Adipocyte (in vitro differentiated cells): ENCODE results near the gene OR5H6.
"Not testable (repeated sequence)": the region's sequence is repeated elsewhere in the genome, so short reads cannot be mapped to it uniquely, and the experiment has no call there.

ENCODE experiments used
- DNase-seq: peaks from one replicate; pipeline ENCODE4 v3.0.0-alpha.2; 2015; ENCODE audit warnings: low read depth
- H3K27me3 ChIP-seq: replicated peaks from 2 replicates; pipeline ENCODE4 v1.7.0; 2013; ENCODE audit warnings: mild to moderate bottlenecking, low read length, moderate library complexity; ENCODE audit not compliant: control insufficient read depth, insufficient read depth
- H3K36me3 ChIP-seq: 2 replicates; pipeline ENCODE4 v1.7.0; 2013; ENCODE audit warnings: low read length, mild to moderate bottlenecking, moderate library complexity; ENCODE audit not compliant: control insufficient read depth, insufficient read depth, severe bottlenecking
- H3K4me1 ChIP-seq: 2 replicates; pipeline ENCODE4 v1.7.0; 2013; ENCODE audit warnings: mild to moderate bottlenecking, low read length, moderate library complexity; ENCODE audit not compliant: control insufficient read depth, insufficient read depth
- H3K4me3 ChIP-seq: 2 replicates; pipeline ENCODE4 v1.7.0; 2013; ENCODE audit warnings: mild to moderate bottlenecking, low read length, moderate library complexity
- H3K9ac ChIP-seq: 2 replicates; pipeline ENCODE4 v1.7.0; 2013; ENCODE audit warnings: mild to moderate bottlenecking, low read length, moderate library complexity
- H3K9me3 ChIP-seq: 2 replicates; pipeline ENCODE4 v1.7.0; 2013; ENCODE audit warnings: mild to moderate bottlenecking, low read length, moderate library complexity; ENCODE audit not compliant: control insufficient read depth

OR5H6 gene

GRCh38 chr3:98263944-98264343 is at the start of gene OR5H6:
TSS of gene OR5H6 (plus strand) at chr3:98264244. CDS start at chr3:98264333, 89 bp downstream.
- H3K36me3 ChIP-seq, result no peaks in the 10 kb centered on the region
- no peak within 1 kb of the TSS for H3K9ac ChIP-seq
- DNase-seq, result no peak
- H3K4me1 ChIP-seq, result no peaks in the 10 kb centered on the region
- no peak within 1 kb of the TSS for H3K4me3 ChIP-seq
- H3K9me3 ChIP-seq, result peaks cover 4% of the 10 kb centered on the region
- no peaks in the 10 kb centered on the region for H3K27me3 ChIP-seq

DNA sequence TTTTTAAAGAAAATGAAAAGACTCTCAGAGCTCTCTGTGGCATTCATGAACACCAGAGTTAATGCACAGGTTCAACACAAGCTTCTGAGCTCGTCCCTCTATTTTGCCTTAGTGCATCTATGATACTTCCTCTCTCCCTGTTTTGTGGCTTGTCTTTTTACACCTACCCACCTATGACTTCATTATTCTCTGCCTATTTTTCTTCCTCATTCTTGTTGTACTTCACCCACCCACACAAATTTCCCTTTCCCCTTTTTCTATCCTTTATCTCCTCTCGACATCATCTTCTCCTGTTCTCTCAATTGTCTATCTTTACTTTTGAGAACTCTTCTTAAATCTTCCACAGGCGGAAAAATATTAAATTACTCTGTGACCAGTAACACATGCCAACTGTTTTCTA is 49.0 kb upstream of the OR5H6 start:
- no peaks in the 10 kb centered on the region for H3K9me3 ChIP-seq
- H3K4me3 ChIP-seq, result no peak overlapping the region
- no peaks in the 10 kb centered on the region for H3K36me3 ChIP-seq
- H3K4me1 ChIP-seq, result no peaks in the 10 kb centered on the region
- H3K9ac ChIP-seq, result no peak overlapping the region
- no peak for DNase-seq
- H3K27me3 ChIP-seq, result no peaks in the 10 kb centered on the region

- Histone ChIP-seq H3K4me3 (no peak overlapping the region), H3K9ac (no peak overlapping the region), H3K27me3 (no peaks in the 10 kb centered on the region), H3K4me1 (no peaks in the 10 kb centered on the region), H3K36me3 (no peaks in the 10 kb centered on the region), H3K9me3 (no peaks in the 10 kb centered on the region)
- DNase-seq, result no peak
Measured at GRCh38 chr3:98223907-98224672, 40.0 kb upstream of the OR5H6 start.

DNA sequence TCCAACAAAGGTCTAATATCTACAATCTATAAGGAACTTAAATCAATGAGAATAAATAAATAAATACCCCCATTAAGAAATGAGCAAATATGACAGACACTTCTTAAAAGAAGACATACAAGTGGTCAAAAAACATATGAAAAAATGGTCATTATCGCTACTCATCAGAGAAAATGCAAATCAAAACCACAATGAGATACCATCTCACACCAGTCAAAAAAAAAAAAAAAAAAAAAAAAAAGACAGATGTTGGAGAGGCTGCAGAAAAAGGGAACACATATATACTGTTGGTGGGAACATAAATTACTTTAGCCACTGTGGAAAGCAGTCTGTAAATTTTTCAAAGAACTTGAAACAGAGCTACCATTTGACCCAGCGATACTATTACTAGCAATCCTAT is 31.6 kb upstream of the OR5H6 start:
- H3K9me3 ChIP-seq, result no peaks in the 10 kb centered on the region
- DNase-seq, result no peak
- H3K4me1 ChIP-seq, result no peaks in the 10 kb centered on the region
- no peaks in the 10 kb centered on the region for H3K36me3 ChIP-seq
- H3K4me3 ChIP-seq, result no peak overlapping the region
- no peaks in the 10 kb centered on the region for H3K27me3 ChIP-seq
- no peak overlapping the region for H3K9ac ChIP-seq

DNA sequence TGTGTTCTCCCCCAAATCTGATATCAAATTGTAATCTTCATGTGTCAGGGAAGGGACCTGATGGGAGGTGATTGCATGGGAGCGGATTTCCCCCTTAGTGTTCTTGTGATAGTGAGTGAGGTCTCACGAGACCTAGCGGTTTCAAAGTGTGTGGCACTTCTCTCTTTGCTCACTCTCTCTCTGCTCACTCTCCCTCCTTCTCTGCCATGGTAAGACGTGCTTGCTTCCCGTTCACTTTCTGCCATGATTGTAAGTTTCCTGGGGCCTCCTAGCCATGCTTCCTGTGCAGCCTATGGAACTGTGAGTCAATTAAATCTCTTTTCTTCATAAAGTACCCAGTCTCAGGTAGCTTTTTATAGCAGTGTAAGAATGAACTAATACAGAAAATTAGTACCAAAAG is 30.6 kb upstream of the OR5H6 start:
- H3K9me3 ChIP-seq, result no peaks in the 10 kb centered on the region
- DNase-seq, result no peak
- no peaks in the 10 kb centered on the region for H3K4me1 ChIP-seq
- no peak overlapping the region for H3K4me3 ChIP-seq
- H3K9ac ChIP-seq, result no peak overlapping the region
- no peaks in the 10 kb centered on the region for H3K27me3 ChIP-seq
- no peaks in the 10 kb centered on the region for H3K36me3 ChIP-seq

- Histone ChIP-seq H3K4me1 (no peaks in the 10 kb centered on the region), H3K36me3 (no peaks in the 10 kb centered on the region), H3K27me3 (no peaks in the 10 kb centered on the region), H3K9me3 (no peaks in the 10 kb centered on the region), H3K9ac (no peak overlapping the region), H3K4me3 (no peak overlapping the region)
- no peak for DNase-seq
Measured at GRCh38 chr3:98240131-98240530, 23.9 kb upstream of the OR5H6 start.

GRCh38 chr3:98242155-98242554 is 21.9 kb upstream of the OR5H6 start:
- Histone ChIP-seq H3K4me3 (no peak overlapping the region), H3K36me3 (no peaks in the 10 kb centered on the region), H3K27me3 (no peaks in the 10 kb centered on the region), H3K4me1 (no peaks in the 10 kb centered on the region), H3K9ac (no peak overlapping the region), H3K9me3 (no peaks in the 10 kb centered on the region)
- no peak for DNase-seq

DNA sequence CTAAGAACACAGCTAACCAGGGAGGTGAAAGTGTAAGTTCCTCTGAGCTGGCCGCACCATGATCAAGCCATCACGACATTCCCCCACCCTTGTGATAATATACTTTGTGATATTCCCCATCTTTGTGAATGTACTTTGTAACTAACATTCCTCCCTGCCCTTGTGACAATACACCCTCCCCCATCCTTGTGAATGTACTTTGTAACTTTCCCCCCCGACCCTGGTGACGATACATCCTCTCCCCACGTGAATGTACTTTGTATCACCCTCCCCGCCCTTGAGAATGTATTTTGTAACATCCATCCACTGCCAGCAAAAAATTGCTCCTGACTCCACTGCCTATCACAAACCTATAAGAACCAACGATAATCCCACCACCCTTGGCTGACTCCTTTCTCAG is 20.2 kb upstream of the OR5H6 start:
- DNase-seq, result no peak
- Histone ChIP-seq H3K9ac (no peak overlapping the region), H3K4me3 (no peak overlapping the region), H3K36me3 (no peaks in the 10 kb centered on the region), H3K27me3 (no peaks in the 10 kb centered on the region), H3K4me1 (no peaks in the 10 kb centered on the region), H3K9me3 (no peaks in the 10 kb centered on the region)

GRCh38 chr3:98246142-98246541 is 17.9 kb upstream of the OR5H6 start:
- Histone ChIP-seq H3K4me1 (no peaks in the 10 kb centered on the region), H3K9ac (no peak overlapping the region), H3K9me3 (no peaks in the 10 kb centered on the region), H3K4me3 (no peak overlapping the region), H3K27me3 (no peaks in the 10 kb centered on the region), H3K36me3 (no peaks in the 10 kb centered on the region)
- no peak for DNase-seq

DNA sequence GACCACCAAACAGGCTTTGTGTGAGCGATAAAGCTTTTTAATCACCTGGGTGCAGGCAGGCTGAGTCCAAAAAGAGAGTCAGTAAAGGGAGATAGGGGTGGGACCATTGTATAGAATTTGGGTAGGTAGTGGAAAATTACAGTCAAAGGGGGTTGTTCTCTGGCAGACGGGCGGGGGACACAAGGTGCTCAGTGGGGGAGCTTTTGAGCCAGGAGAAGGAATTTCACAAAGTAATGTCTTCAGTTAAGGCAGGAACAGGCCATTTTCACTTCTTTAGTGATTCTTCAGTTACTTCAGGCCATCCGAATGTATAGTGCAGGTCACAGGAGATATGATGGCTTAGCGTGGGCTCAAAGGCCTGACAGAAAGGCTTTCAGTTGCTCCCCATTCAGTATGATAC is 8.0 kb upstream of the OR5H6 start:
- not testable (repeated sequence) for H3K4me3 ChIP-seq, H3K9ac ChIP-seq, H3K9me3 ChIP-seq, DNase-seq, H3K4me1 ChIP-seq, H3K36me3 ChIP-seq, H3K27me3 ChIP-seq

- Histone ChIP-seq H3K9ac (no peak overlapping the region), H3K36me3 (no peaks in the 10 kb centered on the region)
- DNase-seq, result no peak
Measured at GRCh38 chr3:98259707-98260106, 4.3 kb upstream of the OR5H6 start.

GRCh38 chr3:98262046-98262445 is 2.0 kb upstream of the OR5H6 start:
- Histone ChIP-seq H3K9me3 (peaks cover 4% of the 10 kb centered on the region), H3K4me1 (no peaks in the 10 kb centered on the region), H3K36me3 (no peaks in the 10 kb centered on the region), H3K27me3 (no peaks in the 10 kb centered on the region), H3K9ac (no peak overlapping the region), H3K4me3 (no peak overlapping the region)
- DNase-seq, result no peak

More at GRCh38 chr3:98259707-98260106, 4.3 kb upstream of the OR5H6 start:
- Histone ChIP-seq H3K4me1 (no peaks in the 10 kb centered on the region), H3K27me3 (no peaks in the 10 kb centered on the region), H3K4me3 (no peak overlapping the region), H3K9me3 (peaks cover 4% of the 10 kb centered on the region)
